PC-9 (cell line): ENCODE data around the gene CHD5.

Experiments
- CTCF ChIP-seq: fragments of 200-600 bp; sonication (generic); conservative IDR thresholded peaks from 2 replicates; pipeline ENCODE4 v1.6.1; 2017; ENCODE audit warnings: mixed run types, antibody characterized with exemption, mild to moderate bottlenecking, moderate library complexity
- EZH2 ChIP-seq: fragments of 200-600 bp; sonication (generic); IDR thresholded peaks from 2 replicates; pipeline ENCODE4 v1.8.0; 2017; ENCODE audit warnings: antibody characterized with exemption, low read depth

GRCh38 chr1:6152882-6153281, 27.2 kb downstream of the CHD5 start:
- no peak for TF ChIP-seq CTCF
- no peak for TF ChIP-seq EZH2
